HL-60 (cell line): ENCODE results near the gene KLHDC1.
"Not testable (repeated sequence)": the region's sequence is repeated elsewhere in the genome, so short reads cannot be mapped to it uniquely, and the experiment has no call there.

Experiments
- DNase-seq, 2 experiments: peaks; one replicate each; pipeline ENCODE4 v3.0.0-alpha.2; 2010 to 2020; ENCODE audit warnings: low read depth in 1 of 2, low spot score in 1 of 2
- H3K27ac ChIP-seq: fragments of 250-450 bp; sonication (Bioruptor Pico); replicated peaks from 2 replicates; pipeline ENCODE4 v1.5.1; 2020; ENCODE audit warnings: mild to moderate bottlenecking, moderate library complexity
- H3K27me3 ChIP-seq: fragments of 250-450 bp; sonication (Bioruptor Pico); 2 replicates; pipeline ENCODE4 v1.5.1; 2021; ENCODE audit warnings: mild to moderate bottlenecking, moderate library complexity; ENCODE audit not compliant: insufficient read depth, poor library complexity, severe bottlenecking
- H3K4me3 ChIP-seq: replicated peaks from 2 replicates; pipeline ENCODE4 v1.5.1; 2011; ENCODE audit warnings: mild to moderate bottlenecking, control low read depth, low read length; ENCODE audit not compliant: insufficient read depth
- GABPA ChIP-seq: IDR thresholded peaks from 2 replicates; pipeline ENCODE4 v1.6.1; 2012; ENCODE audit warnings: low read depth
- POLR2AphosphoS5 ChIP-seq: IDR thresholded peaks from 2 replicates; pipeline ENCODE4 v1.6.1; 2012; ENCODE audit warnings: low read depth
- SPI1 ChIP-seq: IDR thresholded peaks from 2 replicates; pipeline ENCODE4 v1.6.1; 2012; ENCODE audit warnings: low read depth, mild to moderate bottlenecking, borderline replicate concordance
- TF ChIP-seq, protein P1 (sequence below): IDR thresholded peaks from one replicate; pipeline ENCODE4 v1.5.1; 2011; ENCODE audit warnings: low read length, control low read depth, inconsistent platforms; ENCODE audit not compliant: insufficient read depth
- TF ChIP-seq, protein P2 (sequence below): IDR thresholded peaks from 2 replicates; pipeline ENCODE4 v1.6.1; 2012; ENCODE audit warnings: low read depth; ENCODE audit not compliant: insufficient replicate concordance

The KLHDC1 gene

DNA sequence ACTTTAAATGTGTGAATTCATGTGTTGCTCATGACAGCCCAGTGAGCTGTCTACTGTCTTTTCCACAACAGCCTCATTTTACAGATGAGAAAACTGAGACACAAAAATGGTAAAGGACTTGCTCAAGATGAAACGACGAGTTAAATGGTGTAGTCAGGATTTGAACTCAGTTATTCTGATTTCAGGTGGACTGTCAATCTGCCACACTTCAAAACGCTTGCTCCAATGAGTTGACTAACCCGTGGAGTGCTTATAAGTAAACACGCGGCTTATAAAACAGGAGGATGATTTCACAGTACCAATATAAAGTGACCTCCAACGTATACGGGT is 4.3 kb upstream of the KLHDC1 start:
- no peak overlapping the region for H3K4me3 ChIP-seq
- no peaks in the 10 kb centered on the region for H3K27me3 ChIP-seq
- no peak for TF ChIP-seq POLR2AphosphoS5
- TF ChIP-seq, protein P1, sequence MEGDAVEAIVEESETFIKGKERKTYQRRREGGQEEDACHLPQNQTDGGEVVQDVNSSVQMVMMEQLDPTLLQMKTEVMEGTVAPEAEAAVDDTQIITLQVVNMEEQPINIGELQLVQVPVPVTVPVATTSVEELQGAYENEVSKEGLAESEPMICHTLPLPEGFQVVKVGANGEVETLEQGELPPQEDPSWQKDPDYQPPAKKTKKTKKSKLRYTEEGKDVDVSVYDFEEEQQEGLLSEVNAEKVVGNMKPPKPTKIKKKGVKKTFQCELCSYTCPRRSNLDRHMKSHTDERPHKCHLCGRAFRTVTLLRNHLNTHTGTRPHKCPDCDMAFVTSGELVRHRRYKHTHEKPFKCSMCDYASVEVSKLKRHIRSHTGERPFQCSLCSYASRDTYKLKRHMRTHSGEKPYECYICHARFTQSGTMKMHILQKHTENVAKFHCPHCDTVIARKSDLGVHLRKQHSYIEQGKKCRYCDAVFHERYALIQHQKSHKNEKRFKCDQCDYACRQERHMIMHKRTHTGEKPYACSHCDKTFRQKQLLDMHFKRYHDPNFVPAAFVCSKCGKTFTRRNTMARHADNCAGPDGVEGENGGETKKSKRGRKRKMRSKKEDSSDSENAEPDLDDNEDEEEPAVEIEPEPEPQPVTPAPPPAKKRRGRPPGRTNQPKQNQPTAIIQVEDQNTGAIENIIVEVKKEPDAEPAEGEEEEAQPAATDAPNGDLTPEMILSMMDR, result no peak
- TF ChIP-seq GABPA, result no peak
- TF ChIP-seq, protein P2, sequence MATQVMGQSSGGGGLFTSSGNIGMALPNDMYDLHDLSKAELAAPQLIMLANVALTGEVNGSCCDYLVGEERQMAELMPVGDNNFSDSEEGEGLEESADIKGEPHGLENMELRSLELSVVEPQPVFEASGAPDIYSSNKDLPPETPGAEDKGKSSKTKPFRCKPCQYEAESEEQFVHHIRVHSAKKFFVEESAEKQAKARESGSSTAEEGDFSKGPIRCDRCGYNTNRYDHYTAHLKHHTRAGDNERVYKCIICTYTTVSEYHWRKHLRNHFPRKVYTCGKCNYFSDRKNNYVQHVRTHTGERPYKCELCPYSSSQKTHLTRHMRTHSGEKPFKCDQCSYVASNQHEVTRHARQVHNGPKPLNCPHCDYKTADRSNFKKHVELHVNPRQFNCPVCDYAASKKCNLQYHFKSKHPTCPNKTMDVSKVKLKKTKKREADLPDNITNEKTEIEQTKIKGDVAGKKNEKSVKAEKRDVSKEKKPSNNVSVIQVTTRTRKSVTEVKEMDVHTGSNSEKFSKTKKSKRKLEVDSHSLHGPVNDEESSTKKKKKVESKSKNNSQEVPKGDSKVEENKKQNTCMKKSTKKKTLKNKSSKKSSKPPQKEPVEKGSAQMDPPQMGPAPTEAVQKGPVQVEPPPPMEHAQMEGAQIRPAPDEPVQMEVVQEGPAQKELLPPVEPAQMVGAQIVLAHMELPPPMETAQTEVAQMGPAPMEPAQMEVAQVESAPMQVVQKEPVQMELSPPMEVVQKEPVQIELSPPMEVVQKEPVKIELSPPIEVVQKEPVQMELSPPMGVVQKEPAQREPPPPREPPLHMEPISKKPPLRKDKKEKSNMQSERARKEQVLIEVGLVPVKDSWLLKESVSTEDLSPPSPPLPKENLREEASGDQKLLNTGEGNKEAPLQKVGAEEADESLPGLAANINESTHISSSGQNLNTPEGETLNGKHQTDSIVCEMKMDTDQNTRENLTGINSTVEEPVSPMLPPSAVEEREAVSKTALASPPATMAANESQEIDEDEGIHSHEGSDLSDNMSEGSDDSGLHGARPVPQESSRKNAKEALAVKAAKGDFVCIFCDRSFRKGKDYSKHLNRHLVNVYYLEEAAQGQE, result no peak
- no peak for TF ChIP-seq SPI1
- DNase-seq, result no peak
- H3K27ac ChIP-seq, result peak overlapping the region; percentile 90

DNA sequence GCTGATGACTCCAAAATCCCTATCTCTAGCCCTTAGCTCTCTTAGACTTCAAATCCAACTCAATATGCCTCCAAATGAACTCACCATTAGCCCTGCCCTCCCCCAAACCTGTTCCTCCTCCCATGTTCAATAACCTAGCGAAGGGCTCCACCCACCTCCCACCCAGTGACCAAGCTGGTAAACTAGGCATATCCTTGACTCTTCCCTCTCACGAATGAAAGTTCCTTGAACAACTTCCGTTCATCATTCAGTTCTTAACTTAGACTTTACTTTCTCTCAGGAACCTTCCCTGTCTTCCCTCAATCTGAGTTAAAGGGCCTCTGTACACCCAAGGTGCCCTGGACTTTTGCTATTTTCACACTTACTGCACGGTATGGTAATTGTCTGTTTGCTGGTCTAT is 1.9 kb upstream of the KLHDC1 start:
- no peak for DNase-seq
- TF ChIP-seq, protein P1, result no peak
- TF ChIP-seq SPI1 (no peak), POLR2AphosphoS5 (no peak), GABPA (no peak)
- TF ChIP-seq, protein P2, result no peak
- no peaks in the 10 kb centered on the region for H3K27me3 ChIP-seq
- H3K4me3 ChIP-seq, result no peak overlapping the region
- no peak overlapping the region for H3K27ac ChIP-seq

DNA sequence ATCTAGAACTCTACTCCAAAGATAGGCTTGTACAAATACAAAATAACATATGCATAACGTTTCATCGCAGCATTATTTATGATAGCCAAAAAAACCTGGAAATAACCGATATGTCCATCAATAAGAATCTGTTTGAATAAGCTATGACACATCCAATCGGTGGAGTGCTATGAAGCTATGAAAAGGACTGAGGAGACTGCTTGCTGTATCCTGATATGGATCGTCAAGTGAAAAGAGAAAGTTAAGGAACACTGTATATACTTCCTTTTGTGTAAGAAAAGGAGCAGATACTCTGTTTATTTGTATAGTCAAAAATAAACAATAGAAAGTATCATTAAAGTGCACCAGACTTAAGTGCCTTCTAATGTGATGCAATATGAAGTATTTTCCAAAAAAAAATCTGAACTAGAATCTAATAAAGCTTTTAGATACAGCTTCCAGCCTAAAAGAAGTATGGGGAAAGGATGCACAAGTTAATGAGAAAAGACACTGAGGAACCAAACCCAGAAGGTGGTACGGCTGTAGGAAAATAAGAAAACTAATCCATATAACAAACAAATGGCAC is 645 bp upstream of the KLHDC1 start:
- Histone ChIP-seq H3K4me3 (no peak overlapping the region; the same call in 1 of the 2 replicates), H3K27ac (peak overlapping the region; percentile 63), H3K27me3 (no peaks in the 10 kb centered on the region)
- TF ChIP-seq GABPA (no peak), SPI1 (no peak)
- TF ChIP-seq, protein P1, result no peak
- TF ChIP-seq, protein P2, result no peak
- DNase-seq, result no peak

DNA sequence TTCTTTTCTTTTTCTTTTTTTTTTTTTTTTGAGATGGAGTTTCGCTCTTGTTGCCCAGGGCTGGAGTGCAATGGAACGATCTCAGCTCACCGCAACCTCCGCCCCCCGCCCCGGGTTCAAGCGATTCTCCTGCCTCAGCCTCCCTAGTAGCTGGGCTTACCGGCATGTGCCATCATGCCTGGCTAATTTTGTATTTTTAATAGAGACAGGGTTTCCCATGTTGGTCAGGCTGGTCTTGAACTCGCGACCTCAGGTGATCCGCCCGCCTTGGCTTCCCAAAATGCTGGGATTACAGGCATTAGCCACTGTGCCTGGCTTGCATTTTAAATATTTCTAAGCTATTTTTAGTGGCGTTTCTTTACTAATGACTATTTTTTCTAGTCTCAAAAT is 810 bp downstream of the KLHDC1 start:
- Histone ChIP-seq H3K4me3 (peak overlapping the region; percentile 46), H3K27ac (peak overlapping the region; percentile 63)
- H3K27me3 ChIP-seq, DNase-seq: not testable (repeated sequence)
